ENCODE results near the gene AGK. TPM values are rescaled to one million over a fixed set of nuclear protein-coding genes. Genes with fewer than 3 reads are reported as not detected.
"Not testable (repeated sequence)": the region's sequence is repeated elsewhere in the genome, so short reads cannot be mapped to it uniquely, and the experiment has no call there.

Gene AGK
- total RNA-seq, 3 donors from 2014 or later, result 14.7 to 33.1 (median 28.5) TPM

DNA sequence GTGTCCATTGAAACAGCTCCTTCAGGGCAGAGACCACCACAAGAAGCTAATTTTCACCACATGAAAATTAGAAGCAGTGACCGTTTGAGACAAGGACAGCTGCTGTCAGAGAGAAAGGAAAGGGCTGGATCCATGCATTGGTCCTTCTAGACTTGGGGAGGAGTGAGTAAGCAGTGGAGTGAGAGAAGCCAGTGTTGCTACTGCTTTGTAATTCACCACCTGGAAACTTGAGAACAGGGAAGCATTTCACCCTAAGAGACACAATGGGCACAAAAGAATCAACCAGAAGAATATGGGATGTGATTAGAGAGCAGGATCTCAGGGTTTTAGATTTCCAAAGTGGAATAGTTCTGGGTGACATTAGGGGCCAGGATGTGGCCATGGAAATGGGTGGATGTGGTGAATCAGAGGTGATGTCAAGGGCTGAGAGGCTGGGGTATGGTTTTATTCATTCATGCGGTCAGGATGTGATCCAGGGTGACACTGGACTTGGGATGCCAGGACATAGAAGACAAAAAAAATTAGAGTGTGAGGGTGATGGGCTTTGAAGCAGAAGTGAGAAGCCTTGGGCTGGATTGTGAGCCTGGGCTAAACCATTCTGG, 89.1 kb downstream of the AGK start:
- Histone ChIP-seq H3K4me3 (no peak overlapping the region), H3K4me1 (no peaks in the 10 kb centered on the region), H3K27me3 (no peaks in the 10 kb centered on the region), H3K9me3 (no peaks in the 10 kb centered on the region), H3K36me3 (no peaks in the 10 kb centered on the region), H3K27ac (no peak overlapping the region)
- intact Hi-C loops (cut with DNase I; ENCODE audit: low total_unique reads), result no loop called here
- TF ChIP-seq POLR2AphosphoS5 (IDR thresholded peaks at IDR 0.05), result no peak
- TF ChIP-seq POLR2A (IDR thresholded peaks at IDR 0.05), result no peak
- no peak for DNase-seq (ENCODE audit: low spot score in 2 of 2)

DNA sequence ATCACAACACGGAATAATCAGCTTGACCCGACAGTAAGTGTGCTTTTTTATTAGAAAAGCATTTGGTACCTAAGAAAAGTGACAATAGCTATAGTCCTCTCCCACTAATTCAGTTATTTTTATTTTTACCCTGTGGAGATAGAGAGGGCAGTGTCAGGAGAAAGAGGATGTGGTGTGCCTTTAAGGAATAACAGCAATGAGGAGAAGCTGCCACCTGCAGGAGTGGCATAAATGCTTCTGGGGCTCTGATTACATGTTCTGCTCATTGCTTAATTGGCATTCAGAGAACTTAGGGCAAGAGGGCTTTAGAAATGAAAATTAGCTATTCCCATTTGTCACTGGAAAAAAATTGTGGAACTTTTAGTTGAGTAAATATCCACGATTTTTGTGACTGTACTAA, 90.7 kb downstream of the AGK start:
- H3K27ac ChIP-seq, result no peak overlapping the region
- no peak for DNase-seq (ENCODE audit: low spot score in 2 of 2)
- no peaks in the 10 kb centered on the region for H3K36me3 ChIP-seq
- intact Hi-C loops (cut with DNase I; ENCODE audit: low total_unique reads), result no loop called here
- no peak overlapping the region for H3K4me3 ChIP-seq
- no peaks in the 10 kb centered on the region for H3K9me3 ChIP-seq
- no peaks in the 10 kb centered on the region for H3K27me3 ChIP-seq
- no peaks in the 10 kb centered on the region for H3K4me1 ChIP-seq
- TF ChIP-seq POLR2AphosphoS5 (IDR thresholded peaks at IDR 0.05) (no peak), POLR2A (IDR thresholded peaks at IDR 0.05) (no peak)
- TF ChIP-seq, protein P1, sequence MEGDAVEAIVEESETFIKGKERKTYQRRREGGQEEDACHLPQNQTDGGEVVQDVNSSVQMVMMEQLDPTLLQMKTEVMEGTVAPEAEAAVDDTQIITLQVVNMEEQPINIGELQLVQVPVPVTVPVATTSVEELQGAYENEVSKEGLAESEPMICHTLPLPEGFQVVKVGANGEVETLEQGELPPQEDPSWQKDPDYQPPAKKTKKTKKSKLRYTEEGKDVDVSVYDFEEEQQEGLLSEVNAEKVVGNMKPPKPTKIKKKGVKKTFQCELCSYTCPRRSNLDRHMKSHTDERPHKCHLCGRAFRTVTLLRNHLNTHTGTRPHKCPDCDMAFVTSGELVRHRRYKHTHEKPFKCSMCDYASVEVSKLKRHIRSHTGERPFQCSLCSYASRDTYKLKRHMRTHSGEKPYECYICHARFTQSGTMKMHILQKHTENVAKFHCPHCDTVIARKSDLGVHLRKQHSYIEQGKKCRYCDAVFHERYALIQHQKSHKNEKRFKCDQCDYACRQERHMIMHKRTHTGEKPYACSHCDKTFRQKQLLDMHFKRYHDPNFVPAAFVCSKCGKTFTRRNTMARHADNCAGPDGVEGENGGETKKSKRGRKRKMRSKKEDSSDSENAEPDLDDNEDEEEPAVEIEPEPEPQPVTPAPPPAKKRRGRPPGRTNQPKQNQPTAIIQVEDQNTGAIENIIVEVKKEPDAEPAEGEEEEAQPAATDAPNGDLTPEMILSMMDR (IDR thresholded peaks at IDR 0.05), result no peak

DNA sequence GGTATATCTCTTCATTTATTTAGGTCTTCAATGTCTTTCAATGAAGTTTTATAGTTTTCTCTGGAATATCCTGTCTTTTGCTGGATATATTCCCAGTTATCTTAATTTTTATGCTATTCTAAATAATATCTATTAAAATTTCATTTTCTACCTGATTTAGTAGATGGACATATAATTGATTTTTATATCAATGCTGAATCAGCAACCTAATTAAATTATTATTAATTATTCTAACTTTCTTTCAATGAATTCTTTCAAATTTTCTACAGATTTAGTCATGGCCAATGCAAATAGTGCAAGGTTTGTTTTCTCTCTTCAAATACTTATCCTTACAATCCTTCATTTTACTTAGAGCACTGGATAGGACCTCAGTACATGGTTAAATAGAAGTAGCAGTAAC, 94.0 kb downstream of the AGK start:
- TF ChIP-seq POLR2AphosphoS5 (IDR thresholded peaks at IDR 0.05) (no peak), POLR2A (IDR thresholded peaks at IDR 0.05) (no peak)
- TF ChIP-seq, protein P1 (IDR thresholded peaks at IDR 0.05), result no peak
- no peak overlapping the region for H3K27ac ChIP-seq
- no peak overlapping the region for H3K4me3 ChIP-seq
- H3K36me3 ChIP-seq, result no peaks in the 10 kb centered on the region
- intact Hi-C loops (cut with DNase I; ENCODE audit: low total_unique reads), result no loop called here
- H3K4me1 ChIP-seq, result peaks cover 0 to 4% of the 10 kb centered on the region in 2 donors
- no peak for DNase-seq (ENCODE audit: low spot score in 2 of 2)
- no peaks in the 10 kb centered on the region for H3K27me3 ChIP-seq
- H3K9me3 ChIP-seq, result no peaks in the 10 kb centered on the region

DNA sequence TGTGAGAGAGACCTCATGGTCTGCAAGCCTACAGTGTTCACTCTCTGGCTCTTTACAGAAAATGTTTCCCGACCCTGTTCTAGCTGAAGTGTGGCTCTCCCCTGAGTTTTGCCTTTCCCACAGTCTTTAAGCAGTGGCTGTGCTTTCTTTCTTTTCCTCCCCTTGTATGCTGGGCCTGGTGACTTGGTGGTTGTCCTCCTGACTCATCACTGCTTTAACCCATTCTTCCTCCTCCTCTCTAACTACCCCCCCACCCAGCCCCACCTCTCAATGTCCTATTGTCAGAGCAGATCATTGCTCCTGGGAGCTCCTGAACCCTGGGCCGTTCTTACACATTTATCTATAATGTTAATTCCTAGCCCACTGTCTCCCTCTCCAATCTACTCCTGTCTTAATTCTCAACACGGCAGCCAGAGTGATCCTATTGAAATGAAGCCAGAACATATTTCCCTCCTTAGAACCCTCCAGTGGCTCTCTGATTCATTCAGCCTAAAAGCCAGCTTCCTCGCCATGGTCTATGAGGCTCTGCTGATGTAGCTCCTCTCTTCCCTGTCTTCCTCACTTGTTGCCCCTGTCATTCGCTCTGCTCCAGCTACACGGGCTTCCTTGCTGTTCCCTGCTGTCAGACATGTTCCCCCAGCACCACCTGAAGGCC, 95.7 kb downstream of the AGK start:
- DNase-seq (ENCODE audit: low spot score in 2 of 2), result no peak
- Histone ChIP-seq H3K4me1 (peaks cover 0 to 4% of the 10 kb centered on the region in 2 donors), H3K27me3 (no peaks in the 10 kb centered on the region), H3K27ac (no peak overlapping the region), H3K4me3 (no peak overlapping the region), H3K9me3 (no peaks in the 10 kb centered on the region), H3K36me3 (no peaks in the 10 kb centered on the region)
- TF ChIP-seq POLR2A (IDR thresholded peaks at IDR 0.05) (no peak), POLR2AphosphoS5 (IDR thresholded peaks at IDR 0.05) (no peak)
- TF ChIP-seq, protein P1 (IDR thresholded peaks at IDR 0.05), result no peak
- intact Hi-C loops (cut with DNase I; ENCODE audit: low total_unique reads), result no loop called here

DNA sequence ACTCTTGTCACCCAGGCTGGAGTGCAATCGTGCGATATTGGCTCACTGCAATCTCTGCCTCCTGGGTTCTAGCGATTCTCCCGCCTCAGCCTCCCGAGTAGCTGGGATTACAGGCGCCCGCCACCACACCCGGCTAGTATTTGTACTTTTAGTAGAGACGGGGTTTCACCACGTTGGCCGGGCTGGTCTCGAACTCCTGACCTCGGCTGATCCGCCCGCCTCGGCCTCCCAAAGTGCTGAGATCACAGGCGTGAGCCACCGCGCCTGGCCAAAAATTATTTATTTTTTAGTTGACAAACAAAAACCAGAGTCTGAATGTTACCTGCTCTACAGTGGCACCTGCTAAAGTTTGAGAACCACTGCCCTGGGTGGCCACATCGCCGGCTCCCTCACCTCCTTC, 96.5 kb downstream of the AGK start:
- intact Hi-C loops (cut with DNase I; ENCODE audit: low total_unique reads); H3K4me3 ChIP-seq; H3K27me3 ChIP-seq; H3K36me3 ChIP-seq; DNase-seq (ENCODE audit: low spot score in 2 of 2); H3K4me1 ChIP-seq; H3K27ac ChIP-seq; H3K9me3 ChIP-seq: not testable (repeated sequence)

DNA sequence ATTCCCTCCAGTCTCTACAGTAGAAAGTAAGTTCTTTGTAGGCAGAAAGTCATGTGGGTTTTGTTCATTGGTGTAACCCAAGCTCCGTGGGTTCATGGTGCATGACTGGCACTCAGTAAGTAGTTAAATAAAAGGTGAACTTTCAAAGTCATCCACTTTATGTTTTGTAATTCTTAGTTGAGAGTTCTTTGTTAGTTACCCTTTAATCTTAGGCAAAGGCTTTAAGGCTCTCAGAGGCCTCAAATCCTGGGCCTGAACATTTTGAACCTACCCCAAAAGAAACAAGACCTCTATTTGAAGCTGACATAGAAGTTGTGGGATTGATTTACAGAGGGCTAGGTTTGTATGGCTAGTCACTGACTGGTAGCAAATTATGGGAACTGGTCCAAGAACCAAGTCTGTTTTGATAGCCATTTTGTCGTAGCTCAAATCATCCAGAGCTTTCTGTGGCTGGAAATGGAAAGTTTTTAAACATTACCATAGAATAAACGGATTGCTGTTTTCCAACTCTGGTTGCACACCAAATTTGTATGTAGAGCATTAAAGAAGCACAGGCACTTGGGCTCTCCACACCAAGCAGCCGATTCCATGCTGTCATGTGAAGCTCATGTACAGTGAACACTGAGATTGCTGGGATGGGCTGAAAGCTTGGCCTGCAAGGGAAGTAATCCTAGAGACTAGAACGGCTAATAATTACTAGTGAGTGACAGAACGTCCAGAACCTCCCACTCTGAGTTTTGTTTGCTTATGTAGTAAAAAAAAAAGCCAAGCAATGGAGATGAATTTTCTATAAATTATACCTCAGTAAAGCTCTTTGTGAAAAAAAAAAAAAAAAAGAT, 97.3 kb downstream of the AGK start:
- Histone ChIP-seq H3K27ac (no peak overlapping the region), H3K36me3 (no peaks in the 10 kb centered on the region)

More for the DNA sequence above, 97.3 kb downstream of the AGK start:
- H3K9me3 ChIP-seq, result no peaks in the 10 kb centered on the region
- H3K4me3 ChIP-seq, result no peak overlapping the region
- no peaks in the 10 kb centered on the region for H3K27me3 ChIP-seq
- H3K4me1 ChIP-seq, result peaks cover 0 to 4% of the 10 kb centered on the region in 2 donors
- TF ChIP-seq, protein P1 (IDR thresholded peaks at IDR 0.05), result no peak
- TF ChIP-seq POLR2AphosphoS5 (IDR thresholded peaks at IDR 0.05), result no peak
- TF ChIP-seq POLR2A (IDR thresholded peaks at IDR 0.05), result no peak
- no peak for DNase-seq (ENCODE audit: low spot score in 2 of 2)
- intact Hi-C loops (cut with DNase I; ENCODE audit: low total_unique reads), result no loop called here

Measured in breast epithelium (tissue), 4 donors.